Measurements from ENCODE around the gene TENT4A.

Gene TENT4A

DNA sequence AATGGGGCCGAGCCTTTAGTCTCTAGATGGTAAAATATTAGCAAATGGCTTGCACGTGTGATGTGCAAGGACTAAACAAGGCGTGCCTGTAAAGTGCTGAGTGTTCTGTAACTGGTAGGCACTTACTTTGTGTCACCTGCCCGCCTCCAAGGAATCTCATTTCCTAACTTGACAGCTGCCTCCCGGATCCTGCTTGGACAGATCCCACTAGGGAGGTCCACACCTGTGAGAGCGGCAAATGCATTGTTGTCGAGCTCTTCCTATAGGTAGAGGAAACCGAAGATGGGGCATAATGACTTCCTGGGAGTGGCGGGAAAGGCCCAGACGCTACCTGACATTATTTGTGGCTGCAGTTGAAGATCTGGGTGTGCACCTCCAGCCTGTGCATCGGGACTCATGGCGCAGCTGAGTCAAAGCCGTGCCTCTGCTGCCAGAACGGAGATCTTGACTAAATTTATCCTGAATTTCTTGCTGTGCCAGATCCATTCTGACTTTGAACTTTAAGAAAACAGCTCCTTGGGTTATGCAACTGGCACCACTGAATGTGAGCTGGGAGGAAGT, 79.8 kb downstream of the TENT4A start:
- DNase-seq (ENCODE audit: low read depth, low spot score) = no peak

DNA sequence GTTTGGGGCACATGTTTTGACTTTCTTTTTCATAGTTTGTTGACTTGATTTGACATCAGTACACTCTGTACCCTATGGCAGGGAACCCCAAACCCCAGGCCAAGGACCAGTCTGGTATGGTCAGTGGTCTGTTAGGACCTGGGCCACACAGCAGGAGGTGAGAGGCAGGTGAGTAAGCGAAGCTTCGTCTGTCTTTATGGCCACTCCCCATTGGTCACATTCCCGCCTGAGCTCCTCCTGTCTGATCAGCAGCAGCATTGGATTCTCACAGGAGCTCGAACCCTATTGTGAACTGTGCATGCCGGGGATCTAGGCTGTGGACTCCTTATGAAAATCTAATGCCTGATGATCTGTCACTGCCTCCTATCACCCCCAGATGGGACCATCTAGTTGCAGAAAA, 88.0 kb downstream of the TENT4A start:
- DNase-seq (ENCODE audit: low read depth, low spot score) = no peak

DNA sequence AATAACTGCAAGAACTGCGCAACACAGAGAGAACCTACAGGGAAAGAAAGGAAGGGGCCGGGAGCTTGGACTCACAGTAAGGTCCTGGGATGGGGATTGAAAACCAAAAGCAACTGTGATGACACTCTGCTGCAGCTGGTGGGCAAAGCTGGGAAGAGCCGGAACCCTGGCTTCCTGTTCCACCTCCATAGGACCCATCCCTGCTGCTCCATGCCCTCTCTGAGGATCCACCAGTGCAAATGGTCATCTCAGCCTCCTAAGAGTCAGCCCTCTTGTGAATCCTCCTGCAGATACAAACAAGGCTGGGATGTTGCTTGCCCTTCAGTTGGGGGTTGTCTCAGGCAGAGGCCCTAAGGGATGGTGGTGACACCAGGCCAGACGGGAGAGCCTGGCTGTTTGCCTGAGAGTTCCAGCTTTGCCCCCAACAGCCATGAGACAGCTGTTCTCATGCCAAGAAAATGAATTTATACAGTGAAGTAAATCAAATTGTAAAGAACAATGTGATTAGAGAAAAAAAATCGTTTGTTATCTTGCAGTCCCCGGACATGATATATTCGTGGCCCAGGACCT, 90.8 kb downstream of the TENT4A start:
- no peak for DNase-seq (ENCODE audit: low read depth, low spot score)

DNA sequence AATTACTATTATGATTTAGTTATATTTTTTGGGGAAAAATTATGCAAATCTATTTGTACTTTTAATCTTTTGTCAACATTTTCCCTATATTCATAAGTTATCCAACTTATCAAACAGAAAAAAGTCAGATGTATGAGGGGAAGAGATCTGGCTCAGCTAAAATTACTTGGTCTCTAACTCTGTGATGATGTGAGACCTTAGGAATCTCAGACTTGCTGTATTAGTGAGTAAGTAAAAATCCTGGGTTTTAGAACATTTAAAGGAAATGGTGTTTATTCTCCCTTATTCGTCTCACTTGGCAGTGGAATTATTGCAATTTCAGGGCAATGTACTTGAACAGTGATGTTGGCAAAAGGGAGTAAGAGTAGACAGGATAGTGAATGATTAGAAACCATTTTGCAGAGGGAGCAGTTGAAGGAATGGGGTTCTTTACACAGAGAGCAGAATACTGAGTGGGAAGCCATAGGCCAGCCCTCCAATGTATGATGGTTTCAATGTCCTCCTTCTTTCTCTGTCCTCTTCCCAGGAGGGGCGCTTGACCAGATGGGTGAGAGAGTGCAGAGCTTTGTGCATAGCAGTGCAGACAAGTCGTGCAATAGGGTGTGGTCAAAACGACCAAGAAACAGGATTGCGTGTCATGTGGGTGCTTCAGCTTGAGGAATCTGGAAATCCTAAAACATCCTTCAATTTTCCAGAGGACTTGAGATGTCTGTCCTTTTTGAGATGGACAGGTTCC, 91.7 kb downstream of the TENT4A start:
- DNase-seq (ENCODE audit: low read depth, low spot score) = peak; percentile 69

DNA sequence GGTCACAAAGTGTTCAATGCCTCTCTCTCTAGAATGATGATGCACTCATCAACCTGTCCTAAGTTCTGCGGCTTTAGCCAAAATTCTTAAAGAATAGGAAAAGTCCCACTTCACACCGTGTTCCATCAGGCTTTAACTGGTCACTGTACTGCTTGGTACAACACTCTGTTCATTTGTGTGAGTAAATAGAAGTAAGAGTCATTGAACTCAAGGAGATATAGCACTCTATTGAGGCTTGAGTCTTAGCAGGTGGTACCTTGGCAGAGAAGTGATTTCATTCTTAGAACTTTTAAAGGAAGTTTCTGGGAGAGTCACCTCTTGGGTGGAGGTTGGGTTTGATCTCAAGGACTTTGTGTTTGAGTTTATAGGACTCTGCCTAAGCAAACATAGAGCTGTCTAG, 92.6 kb downstream of the TENT4A start:
- no peak for DNase-seq (ENCODE audit: low read depth, low spot score)

Data from astrocyte of the hippocampus (primary cell).